GM19193 (cell line): ENCODE data around the gene P2RX3.

Experiments used
- POLR2A ChIP-seq: IDR thresholded peaks from 4 replicates; pipeline ENCODE4 v1.6.1; 2011; ENCODE audit not compliant: insufficient read depth, insufficient read length; ENCODE audit errors: extremely low read depth

P2RX3 gene

DNA sequence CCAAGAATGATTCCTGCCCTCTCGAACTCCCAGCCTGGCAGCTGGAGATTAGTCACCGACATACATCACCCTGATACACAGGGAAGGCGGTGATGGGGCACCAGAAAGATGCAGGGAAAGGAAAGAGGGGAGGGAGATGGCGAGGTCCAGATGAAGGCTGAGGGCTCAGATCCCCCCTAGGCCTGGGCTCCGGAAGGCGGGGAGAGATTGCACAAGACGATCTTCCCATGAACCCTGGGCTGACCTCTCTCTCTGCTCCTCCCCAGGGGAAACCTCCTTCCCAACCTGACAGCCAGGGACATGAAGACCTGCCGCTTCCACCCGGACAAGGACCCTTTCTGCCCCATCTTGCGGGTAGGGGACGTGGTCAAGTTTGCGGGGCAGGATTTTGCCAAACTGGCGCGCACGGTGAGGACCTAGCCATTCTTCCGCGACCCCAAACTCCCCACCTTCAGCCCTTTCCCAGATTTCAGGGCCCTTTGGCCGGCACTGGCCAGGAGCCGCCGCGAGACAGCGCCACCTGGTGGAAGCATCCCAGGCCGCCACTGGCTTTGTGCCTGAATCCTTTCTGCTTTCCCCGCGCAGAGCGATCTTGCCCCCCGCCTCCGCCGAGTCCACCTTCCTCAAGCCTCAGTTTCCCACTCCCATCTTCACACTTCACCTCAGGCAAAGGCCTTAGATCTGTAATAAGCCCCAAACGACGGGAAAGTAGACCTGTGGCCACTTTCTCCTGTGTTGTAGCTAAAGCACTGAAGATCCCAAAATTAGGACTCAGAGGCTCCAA is 11.5 kb downstream of the P2RX3 start:
- no peak for TF ChIP-seq POLR2A

DNA sequence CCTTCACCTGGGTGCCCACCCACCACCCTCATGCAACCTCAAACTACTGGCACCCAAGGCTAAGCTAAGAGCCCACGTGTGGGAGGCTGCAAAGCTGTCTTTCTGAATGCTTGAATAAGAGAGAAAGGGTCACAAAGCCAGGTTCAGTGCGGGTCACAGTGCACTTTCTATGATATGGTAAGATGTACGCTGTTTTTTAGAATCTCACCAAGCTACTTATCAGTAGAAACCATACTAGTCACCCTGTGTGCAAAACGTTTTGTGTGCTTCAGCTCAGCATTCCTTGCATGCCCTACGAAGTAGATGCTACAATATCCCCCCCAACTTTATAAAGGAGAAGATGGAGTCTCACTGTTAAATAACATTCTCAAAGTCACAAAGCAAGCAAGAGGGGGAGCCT is 14.9 kb downstream of the P2RX3 start:
- TF ChIP-seq POLR2A = no peak

DNA sequence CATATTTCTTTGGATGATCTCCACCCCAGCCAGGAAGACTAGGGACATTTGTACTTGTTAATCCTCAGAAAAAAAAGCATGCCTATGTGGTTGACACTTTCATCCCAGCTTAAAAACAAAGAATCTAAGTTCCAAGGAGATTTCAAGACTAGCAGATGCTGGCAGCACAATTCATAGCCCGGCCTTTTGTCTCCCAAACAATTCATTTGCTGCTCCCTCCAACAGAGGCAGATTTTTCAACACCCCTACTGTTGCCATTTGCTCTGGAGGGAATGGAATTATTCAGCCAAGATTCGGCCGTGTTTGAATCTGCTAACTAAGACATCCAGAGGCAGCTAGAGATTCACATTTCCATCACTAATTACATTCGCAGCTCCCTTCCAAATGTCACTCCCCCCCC is 15.3 kb downstream of the P2RX3 start:
- no peak for TF ChIP-seq POLR2A

DNA sequence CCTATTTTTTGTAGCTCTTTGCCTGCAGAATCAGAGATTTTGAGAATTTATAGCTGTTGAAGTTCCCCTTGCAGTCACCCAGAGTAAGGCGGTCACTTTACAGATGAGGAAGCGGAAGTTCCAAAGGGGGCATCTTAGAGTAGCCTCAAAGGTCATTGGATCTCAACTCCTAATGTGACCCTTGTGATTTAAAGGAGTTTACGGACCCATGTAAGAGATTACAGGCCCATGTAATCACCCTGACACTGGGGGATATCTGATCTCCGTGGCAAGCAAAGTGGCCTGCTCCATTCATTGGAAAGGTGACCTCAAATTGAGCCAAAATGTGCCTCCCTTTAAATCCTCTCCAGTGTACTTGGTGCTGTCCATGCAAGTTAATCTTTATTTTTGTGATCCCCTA is 15.7 kb downstream of the P2RX3 start:
- TF ChIP-seq POLR2A = no peak

DNA sequence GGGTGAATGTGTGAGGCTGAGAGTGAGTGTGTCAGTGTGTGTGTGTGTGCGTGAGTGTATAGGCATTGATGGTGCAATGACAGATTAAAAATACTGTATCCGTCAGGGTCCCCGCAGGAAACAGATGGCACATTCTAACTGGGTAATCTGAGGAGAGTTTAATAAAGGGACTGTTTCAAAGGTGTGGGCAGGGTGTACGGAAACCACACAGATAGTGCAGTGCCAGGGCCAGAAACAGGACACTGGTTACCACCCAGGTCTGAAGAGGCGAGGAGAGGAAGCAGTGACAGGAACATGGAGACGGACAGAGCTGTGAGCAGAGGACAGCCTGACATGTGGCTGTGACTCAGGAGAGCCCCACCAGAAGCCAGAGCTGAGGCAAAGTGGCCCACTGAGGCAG is 16.5 kb downstream of the P2RX3 start:
- TF ChIP-seq POLR2A = no peak

DNA sequence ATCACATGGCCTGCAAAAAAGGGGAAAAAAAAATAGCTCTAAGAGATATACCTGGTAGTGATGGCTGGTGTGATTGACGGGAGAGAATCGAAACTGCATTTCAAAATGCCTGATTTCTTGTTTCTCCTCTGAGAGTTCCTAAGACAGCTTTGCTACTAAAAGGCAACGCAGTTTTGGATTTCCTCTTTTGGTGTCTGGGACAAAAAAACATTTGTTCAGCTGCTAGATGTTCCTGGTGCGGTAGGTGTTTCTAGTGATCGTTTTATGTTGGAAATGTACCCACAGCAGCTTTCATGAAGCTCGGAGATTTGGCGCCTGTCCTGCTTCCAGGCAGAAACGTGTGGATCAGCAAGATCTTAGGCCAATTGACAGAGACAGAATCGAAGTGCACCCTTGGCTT is 18.1 kb downstream of the P2RX3 start:
- TF ChIP-seq POLR2A = no peak

DNA sequence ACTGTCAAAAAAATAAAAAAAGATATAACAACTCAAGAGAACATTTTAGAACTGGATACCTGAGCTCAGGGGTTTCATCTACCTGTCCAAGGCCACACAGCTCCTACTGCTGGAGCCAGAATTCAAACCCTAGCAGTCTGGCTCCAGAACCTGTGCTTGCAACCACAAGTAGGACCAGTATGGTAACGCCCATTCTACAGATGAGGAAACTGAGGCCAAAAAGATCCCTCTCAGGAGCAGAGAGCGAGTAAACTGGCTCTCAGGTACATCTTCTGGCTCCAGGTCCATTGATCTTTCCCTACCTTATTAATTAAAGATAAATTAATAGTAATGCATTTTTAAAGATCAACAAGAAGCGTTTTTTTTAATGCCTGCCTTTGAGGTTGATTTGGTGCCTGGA is 19.2 kb downstream of the P2RX3 start:
- TF ChIP-seq POLR2A = no peak

DNA sequence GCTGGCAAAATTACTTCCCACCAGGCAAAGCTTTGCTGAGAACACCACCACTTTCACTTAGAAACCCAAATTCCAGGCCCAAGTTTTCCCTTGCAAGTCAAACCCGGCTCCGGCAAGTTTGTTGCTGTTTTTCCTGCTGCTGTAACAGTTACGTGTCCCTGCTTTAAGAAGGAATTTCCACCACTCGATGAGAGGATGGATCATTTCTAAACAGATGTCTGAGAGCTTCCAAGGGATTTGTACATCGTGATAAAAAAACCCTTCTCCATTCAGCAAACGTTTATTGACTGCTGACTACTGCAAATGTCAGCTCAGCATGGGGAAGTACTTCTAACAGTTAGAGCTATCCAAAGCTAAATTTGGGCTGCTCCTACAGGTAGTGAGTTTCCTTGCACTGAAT is 19.7 kb downstream of the P2RX3 start:
- no peak for TF ChIP-seq POLR2A

DNA sequence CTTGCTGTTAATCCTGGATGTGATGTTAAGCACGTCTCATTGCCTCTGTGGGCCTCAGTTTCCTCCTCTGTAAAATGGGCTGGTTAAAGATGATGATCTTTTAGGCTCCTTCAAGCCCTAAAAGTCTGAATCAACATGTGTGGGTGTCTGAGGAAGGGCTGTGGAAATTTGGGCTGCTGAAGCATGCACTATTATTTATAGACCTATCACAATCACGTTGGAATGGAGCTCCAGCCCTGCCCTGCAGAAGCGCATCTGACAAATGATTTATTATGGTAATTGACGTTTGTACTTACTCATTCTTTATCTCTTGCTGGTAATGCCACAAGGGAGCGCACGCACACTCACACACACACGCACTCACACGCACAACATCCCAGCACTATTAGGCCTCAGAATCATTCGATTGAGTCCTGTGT is 20.4 kb downstream of the P2RX3 start:
- TF ChIP-seq POLR2A = no peak

DNA sequence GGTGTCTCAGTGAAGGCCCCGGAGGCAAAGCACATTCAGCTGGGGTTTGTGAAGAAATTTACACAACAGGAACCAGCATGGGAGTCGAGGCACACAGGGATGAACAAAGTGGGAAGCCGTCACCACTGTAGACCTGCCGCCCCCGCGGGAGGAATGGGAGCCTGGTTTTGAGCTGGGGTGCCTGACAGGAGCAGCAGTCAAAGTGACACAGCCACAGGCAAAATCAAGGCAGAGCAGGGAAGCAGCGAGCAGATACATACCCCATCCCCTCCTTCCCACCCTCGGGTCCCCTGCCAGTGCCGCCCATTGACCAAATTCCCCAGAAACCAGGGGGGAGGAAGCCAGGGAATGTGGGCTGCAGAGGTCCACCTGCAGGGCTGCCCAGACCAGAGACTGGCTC is 20.8 kb downstream of the P2RX3 start:
- TF ChIP-seq POLR2A = no peak

DNA sequence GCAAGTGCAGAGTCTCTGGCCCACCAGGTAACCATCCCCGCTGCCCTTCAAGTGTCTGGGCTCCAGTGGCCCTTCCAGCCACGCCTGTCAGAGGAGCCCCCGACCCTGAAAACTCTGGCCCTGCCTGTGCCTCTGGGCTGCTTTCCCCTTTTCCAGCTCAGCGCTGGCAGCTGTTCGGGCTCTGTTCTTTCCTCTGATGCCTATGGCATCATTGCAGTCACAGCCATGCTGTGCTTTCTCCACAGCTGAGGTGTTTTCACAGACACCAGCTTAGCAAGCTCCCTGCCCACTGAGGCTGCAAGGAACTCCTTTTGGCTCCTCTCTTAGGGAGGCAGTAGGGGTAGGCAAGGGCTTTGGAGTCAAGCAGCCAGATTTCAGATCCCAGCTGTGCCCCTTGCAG is 21.2 kb downstream of the P2RX3 start:
- no peak for TF ChIP-seq POLR2A

DNA sequence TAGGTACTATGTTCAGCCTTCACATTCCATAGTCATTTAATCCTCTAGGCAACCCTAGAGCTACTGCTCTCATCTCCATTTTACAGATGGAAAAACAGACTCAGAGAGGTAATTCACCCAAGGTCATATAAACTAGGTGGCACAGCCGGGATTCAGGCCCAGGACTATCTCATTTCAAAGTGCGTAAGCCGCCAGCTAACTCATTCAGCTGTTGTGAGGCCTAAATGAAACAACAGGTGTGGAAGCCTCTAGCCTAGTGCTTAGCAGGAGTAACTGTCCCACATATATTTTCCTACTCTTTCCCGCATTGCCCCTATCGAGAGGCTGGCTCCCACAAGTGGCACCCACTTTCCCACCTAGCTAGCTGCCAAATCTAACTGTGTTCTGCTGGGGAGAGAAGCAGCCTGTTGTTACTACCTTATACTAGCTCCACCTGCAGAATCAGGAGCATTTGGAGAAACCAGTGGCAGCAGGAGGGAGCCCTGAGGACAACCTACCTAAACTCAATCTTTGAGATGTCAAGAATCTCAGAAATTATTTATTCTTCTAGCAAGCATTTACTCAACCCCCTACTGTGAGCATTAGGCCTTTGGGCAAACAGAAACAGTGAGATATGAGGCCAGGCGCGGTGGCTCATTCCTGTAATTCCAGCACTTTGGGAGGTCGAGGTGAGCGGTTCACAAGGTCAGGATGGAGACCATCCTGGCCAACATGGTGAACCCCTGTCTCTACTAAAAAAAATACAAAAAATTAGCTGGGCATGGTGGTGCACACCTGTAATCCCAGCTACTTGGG is 21.9 kb downstream of the P2RX3 start:
- TF ChIP-seq POLR2A = no peak

DNA sequence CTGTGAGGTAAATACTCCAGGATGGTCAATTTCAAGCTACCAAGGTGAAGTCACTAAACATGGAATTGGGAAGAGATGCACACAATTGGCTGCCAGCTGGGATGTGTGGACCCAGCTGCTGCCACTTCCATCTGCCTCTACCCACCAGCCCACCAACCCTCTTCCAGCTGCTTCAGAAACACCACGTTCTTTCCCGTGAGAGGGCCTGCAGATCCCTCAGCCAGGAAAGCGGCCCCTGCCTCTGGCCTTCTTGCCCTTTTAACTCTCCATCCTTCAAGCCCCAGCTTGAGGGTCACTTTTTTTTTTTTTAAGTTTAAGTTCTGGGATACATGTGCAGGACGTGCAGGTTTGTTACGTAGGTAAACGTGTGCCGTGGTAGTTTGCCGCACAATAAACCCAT is 22.8 kb downstream of the P2RX3 start:
- TF ChIP-seq POLR2A = no peak

DNA sequence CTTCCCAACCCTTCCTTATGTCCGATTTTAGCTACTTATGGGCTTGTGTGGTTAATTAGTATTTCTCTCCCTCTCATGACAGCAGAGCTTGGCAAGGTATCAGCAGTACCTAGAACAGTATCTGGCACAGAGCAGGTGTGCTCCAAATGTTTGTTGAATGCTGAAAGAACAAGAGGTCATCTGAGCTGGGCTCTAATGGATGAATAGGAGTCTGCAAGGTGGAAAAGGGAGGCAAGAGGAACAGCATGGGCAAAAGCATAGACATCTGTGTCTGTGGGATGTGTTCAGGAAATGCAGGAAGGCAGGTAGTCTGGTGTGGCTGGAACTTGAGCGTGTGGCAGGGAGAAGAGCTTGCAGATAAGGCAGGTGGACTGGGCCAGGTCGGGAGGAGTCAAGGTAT is 23.8 kb downstream of the P2RX3 start:
- no peak for TF ChIP-seq POLR2A

DNA sequence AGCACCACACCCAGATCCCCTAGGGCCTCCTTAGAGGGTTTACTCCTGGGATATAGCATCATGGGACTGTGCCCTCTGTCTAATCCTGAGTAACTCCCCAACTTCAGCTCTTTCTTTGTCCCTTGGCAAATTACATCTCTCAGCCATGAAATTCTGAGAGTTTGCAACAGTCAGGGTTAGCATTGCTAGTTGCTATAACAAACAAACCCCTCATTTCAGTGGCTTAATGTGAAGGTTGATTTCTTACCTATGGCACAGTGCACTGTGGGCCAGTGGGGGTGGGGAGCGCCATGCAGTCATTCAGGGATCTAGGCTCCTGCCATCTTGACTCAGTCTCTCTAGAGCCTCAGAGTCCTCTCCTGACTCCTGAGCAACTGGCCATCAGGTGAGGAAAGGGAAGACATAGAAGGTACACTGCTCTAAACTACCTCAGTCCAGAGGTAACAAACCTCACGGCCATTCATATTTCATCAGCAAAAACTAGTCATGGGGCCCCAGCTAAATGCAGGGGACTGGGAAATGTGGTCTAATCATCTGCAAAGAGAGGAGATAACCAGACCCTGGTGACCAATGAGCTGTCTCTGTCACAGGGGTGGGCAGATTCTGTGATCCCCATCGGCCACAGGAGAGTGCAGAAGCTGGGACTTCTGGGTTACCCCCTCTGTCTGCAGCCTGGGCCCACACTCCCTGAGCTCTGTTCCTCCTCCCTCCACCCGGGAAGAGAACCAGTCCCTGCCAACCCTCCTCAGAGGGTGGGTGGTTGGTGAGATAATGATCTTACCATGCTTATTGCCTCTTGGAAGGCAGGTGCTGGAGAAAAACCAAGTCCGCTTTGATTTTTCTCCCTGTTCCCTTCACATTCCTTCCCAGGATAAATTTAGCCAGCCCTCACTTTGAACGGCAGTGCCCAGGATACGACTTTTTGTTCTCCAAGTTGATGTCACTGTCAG is 25.3 kb downstream of the P2RX3 start:
- no peak for TF ChIP-seq POLR2A
